ENCODE measurements around the gene MAP4.

The MAP4 gene

DNA sequence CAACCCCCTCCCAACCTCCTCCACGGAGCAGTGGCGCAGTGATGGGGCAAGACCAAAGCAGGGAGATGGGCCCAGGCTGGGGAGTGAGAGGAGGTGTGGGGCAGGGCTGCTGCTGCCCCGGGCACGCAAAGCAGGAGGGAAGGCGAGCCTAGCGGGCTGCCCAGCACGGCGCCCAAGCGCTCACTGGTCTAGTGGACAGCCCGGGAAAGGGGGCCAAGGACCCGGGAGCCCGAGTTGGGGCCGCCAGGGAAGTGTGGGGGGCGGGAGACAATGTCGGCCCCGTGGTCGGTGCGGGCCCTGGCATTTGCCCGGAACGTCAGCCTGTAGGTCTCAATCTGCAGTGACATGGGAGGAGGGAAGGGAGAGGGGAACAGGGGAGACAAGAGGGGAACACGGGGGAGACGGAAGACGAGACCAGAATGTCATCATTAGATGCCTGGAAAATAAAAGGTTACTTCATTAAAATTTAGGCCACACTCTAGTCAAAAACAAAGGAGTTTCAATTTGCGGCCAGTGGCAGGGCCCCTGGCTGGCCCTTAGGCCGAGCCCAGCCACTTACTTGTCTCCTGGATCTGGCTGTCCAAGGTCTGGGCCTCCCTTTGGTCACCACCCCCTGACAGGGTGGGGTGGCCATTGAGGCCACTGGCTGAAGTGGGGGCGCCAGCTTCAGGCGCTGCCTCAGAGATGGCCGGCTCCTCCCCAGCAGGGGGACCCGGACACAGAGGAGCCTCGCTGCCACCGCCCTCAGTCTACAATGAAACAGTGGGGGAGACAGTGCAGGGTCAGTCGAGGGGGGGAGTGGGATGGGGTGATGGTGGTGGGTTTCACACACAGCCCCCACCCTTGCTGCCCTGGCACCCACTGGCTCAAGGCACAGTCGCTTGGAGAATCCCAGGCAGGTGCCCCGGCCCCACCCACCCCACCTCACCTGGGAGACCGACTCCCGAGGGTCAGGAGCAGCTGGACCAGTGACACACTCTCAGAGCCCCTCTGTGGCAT, 163.3 kb downstream of the MAP4 start (continued):
- TF ChIP-seq, protein P1, sequence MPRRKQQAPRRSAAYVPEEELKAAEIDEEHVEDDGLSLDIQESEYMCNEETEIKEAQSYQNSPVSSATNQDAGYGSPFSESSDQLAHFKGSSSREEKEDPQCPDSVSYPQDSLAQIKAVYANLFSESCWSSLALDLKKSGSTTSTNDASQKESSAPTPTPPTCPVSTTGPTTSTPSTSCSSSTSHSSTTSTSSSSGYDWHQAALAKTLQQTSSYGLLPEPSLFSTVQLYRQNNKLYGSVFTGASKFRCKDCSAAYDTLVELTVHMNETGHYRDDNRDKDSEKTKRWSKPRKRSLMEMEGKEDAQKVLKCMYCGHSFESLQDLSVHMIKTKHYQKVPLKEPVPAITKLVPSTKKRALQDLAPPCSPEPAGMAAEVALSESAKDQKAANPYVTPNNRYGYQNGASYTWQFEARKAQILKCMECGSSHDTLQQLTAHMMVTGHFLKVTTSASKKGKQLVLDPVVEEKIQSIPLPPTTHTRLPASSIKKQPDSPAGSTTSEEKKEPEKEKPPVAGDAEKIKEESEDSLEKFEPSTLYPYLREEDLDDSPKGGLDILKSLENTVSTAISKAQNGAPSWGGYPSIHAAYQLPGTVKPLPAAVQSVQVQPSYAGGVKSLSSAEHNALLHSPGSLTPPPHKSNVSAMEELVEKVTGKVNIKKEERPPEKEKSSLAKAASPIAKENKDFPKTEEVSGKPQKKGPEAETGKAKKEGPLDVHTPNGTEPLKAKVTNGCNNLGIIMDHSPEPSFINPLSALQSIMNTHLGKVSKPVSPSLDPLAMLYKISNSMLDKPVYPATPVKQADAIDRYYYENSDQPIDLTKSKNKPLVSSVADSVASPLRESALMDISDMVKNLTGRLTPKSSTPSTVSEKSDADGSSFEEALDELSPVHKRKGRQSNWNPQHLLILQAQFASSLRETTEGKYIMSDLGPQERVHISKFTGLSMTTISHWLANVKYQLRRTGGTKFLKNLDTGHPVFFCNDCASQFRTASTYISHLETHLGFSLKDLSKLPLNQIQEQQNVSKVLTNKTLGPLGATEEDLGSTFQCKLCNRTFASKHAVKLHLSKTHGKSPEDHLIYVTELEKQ (tag by site-specific recombination; IDR thresholded peaks at IDR 0.05; ENCODE audit: borderline replicate concordance), result no peak
- no peak for TF ChIP-seq ZNF830 (tag by site-specific recombination; IDR thresholded peaks at IDR 0.05; ENCODE audit: low read depth)
- no peak for TF ChIP-seq ZNF114 (tag by site-specific recombination; IDR thresholded peaks at IDR 0.05)
- TF ChIP-seq ZNF510 (tag by site-specific recombination; IDR thresholded peaks at IDR 0.05; ENCODE audit: insufficient replicate concordance), result no peak
- TF ChIP-seq ZNF266 (tag by site-specific recombination; IDR thresholded peaks at IDR 0.05; ENCODE audit: low read depth), result no peak
- TF ChIP-seq, protein P2, sequence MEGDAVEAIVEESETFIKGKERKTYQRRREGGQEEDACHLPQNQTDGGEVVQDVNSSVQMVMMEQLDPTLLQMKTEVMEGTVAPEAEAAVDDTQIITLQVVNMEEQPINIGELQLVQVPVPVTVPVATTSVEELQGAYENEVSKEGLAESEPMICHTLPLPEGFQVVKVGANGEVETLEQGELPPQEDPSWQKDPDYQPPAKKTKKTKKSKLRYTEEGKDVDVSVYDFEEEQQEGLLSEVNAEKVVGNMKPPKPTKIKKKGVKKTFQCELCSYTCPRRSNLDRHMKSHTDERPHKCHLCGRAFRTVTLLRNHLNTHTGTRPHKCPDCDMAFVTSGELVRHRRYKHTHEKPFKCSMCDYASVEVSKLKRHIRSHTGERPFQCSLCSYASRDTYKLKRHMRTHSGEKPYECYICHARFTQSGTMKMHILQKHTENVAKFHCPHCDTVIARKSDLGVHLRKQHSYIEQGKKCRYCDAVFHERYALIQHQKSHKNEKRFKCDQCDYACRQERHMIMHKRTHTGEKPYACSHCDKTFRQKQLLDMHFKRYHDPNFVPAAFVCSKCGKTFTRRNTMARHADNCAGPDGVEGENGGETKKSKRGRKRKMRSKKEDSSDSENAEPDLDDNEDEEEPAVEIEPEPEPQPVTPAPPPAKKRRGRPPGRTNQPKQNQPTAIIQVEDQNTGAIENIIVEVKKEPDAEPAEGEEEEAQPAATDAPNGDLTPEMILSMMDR (tag by site-specific recombination; IDR thresholded peaks at IDR 0.05), result no peak

DNA sequence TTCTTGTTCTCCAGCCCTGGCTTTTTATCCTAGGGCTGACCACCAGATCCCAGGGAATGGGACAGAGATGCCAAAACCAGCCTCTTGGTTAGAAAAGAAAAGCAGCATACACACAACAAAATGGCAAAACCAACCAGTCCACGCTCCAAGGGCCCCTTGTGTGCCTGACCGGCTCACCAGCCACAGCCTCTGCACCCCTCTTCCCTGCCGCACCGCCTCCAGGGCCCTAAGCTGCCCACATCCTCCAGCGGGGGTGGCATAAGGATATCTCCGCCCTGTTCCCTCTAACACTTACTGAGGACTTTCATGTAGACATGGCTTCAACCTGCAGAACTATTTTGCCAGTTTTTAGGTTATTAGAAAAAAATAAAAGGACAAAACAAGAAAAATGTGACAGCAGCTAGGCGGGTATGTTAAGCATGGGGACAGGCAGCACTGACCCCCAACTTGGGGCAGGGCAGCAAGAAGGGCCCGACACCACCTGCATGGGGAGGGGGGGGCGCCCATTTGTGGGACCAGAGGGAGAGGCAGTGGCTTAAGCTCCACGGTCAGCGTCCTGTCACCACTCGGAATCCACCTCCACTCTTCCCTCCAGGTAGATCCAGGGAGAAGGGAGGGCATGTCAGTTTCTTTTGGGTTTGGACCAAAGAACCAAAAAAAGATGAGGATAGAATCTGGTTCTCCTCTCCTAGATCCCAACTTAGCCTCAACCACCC, 164.2 kb downstream of the MAP4 start:
- H3K27ac ChIP-seq (ENCODE audit: extremely low read depth, low read depth, low read length), result no peak overlapping the region
- no peak overlapping the region for H3K4me3 ChIP-seq (ENCODE audit: low read depth, low read length)
- no peaks in the 10 kb centered on the region for H3K9me3 ChIP-seq (ENCODE audit: control insufficient read depth, insufficient read depth, low read depth, low read length)
- POLR2A ChIA-PET, result no interaction called here
- peak; percentile 41; the same call in 1 of the 2 replicates for TF ChIP-seq ZFHX2 (tag by site-specific recombination; conservative IDR thresholded peaks at IDR 0.05)
- no peak for TF ChIP-seq ZNF626 (tag by site-specific recombination; IDR thresholded peaks at IDR 0.05)
- TF ChIP-seq ZNF140 (tag by site-specific recombination; IDR thresholded peaks at IDR 0.05), result no peak
- TF ChIP-seq ZNF549 (tag by site-specific recombination; IDR thresholded peaks at IDR 0.05), result no peak
- TF ChIP-seq, protein P3, sequence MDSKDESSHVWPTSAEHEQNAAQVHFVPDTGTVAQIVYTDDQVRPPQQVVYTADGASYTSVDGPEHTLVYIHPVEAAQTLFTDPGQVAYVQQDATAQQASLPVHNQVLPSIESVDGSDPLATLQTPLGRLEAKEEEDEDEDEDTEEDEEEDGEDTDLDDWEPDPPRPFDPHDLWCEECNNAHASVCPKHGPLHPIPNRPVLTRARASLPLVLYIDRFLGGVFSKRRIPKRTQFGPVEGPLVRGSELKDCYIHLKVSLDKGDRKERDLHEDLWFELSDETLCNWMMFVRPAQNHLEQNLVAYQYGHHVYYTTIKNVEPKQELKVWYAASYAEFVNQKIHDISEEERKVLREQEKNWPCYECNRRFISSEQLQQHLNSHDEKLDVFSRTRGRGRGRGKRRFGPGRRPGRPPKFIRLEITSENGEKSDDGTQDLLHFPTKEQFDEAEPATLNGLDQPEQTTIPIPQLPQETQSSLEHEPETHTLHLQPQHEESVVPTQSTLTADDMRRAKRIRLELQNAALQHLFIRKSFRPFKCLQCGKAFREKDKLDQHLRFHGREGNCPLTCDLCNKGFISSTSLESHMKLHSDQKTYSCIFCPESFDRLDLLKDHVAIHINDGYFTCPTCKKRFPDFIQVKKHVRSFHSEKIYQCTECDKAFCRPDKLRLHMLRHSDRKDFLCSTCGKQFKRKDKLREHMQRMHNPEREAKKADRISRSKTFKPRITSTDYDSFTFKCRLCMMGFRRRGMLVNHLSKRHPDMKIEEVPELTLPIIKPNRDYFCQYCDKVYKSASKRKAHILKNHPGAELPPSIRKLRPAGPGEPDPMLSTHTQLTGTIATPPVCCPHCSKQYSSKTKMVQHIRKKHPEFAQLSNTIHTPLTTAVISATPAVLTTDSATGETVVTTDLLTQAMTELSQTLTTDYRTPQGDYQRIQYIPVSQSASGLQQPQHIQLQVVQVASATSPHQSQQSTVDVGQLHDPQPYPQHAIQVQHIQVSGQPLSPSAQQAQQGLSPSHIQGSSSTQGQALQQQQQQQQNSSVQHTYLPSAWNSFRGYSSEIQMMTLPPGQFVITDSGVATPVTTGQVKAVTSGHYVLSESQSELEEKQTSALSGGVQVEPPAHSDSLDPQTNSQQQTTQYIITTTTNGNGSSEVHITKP (tag by site-specific recombination; IDR thresholded peaks at IDR 0.05), result 0 out of 2 replicates have a peak, but pooled peaks have one; percentile 14
- CTCF ChIA-PET, result interaction anchor here (0.5 kb wide), 1 partner anchor 305 kb away, joined by 4 read pairs; no protein-coding TSS in a partner anchor
- peaks cover 0 to 94% of the 10 kb centered on the region in 2 experiments; a peak in 1 of 3 replicates for H3K36me3 ChIP-seq (ENCODE audit: control insufficient read depth in 2 of 2, insufficient read depth in 1 of 2, low read length in 2 of 2)
- H3K4me1 ChIP-seq (ENCODE audit: control insufficient read depth, insufficient read depth, low read length), result no peaks in the 10 kb centered on the region

Measured in HEK293 (cell line).